NCI-H1694 (cell line): ENCODE results near the gene ABCG5.

Experiments
- DNase-seq: peaks from one replicate; lab custom pipeline; 2025; lab: John Stamatoyannopoulos, UW

The ABCG5 gene

DNA sequence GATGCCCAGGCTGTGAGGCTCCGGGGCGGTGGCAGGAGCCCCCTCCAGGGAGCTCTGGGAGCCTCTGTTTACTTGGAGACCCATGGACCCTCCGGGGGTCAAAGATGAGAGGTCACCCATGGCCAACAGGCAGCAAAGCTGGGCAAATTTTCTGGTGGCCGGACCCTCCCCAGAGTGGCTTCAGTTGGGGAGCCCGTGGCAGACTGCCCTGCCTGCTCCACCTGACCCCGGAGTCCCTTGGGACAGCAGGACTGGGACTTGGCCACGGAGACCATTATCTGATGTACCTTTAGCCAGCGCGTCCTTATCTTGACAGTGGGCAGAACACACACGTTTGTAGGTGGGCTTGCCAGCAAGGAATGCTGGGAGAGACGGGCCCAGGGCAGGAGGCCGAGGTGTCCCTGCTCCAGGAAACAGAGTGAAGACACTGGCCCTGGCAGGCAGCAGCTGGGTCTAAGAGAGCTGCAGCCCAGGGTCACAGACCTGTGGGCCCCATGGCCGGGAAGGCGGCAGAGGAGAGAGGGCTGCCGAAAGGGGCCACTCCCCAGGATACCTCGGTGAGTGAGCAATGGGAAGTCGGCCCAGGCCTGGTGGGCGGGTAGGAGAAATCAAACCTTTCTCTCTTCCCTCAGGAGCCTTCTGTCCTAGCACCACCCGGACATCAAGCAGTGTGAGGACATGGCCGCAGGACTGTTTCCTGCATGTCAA, at the start of gene ABCG5, which contains the start of gene ABCG8:
ABCG5 (minus strand) TSS at position 280 of the 708 bp plus-strand sequence; CDS start at position 120, 160 bp downstream.
ABCG8 (plus strand) TSS at position 412 of the 708 bp plus-strand sequence; CDS start at position 495, 83 bp downstream.
- DNase-seq = no peak

DNA sequence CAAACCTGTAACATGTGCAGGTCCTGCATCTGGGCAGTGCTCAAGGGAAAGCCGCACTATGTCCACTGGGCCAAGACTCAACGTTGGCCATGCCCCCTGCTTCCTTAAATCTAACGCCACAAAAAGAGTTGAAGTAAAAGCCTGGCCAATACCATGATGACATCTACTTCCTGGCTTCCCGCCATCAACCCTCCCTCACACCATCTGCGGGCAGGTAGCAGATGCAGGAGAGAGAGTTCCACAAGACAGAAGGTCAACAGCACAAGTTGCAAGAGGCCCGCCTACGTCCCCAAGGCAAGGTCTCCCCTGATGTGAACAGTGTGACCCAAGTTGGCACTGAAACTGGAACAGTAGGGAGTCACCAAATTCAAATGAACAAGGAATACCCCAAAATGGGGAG, 48.5 kb upstream of the ABCG5 start:
- no peak for DNase-seq

DNA sequence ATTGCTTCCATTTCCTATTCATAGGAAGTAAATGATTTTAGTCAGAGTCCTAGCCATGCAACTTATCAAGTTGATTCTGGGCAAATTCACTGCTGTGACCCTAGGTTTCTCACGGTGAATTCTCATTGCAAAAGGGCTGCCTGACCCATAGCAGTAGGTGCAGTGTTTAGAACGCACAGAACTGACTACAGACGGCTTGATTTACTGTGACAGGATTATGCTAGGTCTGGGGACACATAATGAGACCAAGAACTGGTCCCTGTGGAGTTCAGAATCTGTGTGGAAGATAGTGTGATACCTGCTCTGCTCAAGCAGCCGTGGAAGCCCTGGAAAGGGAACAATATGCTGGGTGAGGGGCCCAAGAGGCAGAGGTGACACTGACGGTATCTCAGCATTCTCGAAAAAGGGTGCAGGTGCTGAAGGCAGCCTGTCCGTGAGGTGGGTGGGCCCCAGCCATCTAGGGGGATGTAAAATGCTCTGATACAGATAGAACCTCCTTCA, 46.5 kb upstream of the ABCG5 start:
- no peak for DNase-seq

DNA sequence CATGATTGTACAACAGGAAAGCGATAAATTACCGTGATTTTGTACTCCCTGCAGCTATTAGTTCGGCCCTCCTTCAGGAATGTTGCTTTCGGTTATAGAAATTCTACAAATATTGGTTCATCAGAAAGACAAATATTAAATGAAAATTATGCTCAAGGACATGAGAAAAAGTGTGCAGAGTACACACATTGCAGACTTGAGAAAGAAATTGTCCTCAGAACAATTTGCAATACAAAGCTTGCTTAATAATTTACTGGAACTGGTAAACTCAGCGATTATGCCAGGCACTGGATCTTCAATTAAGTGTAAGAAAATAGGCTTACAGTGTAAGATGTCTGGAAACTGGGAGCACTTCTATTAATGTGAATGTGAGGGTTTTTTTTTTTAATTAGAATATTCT, 46.0 kb upstream of the ABCG5 start:
- DNase-seq = no peak

DNA sequence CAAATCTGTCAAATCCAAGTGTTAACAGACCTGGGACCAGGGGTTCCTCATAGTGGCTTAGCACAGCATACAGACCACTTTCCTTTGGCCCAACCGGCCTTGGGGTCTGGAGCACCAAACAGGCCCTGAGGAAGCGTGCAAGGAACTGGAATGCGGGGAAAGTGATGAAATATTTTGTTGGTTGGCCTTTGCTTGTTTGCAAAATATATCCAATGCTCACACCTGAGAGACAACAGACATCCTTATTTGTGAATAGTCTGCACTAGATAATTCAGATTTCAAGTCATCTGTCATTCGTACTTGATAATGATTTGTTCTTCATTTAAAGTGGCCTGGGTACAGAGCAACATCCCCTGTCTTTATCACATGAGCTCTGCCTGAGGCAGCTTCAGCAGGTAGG, 43.7 kb upstream of the ABCG5 start:
- no peak for DNase-seq

DNA sequence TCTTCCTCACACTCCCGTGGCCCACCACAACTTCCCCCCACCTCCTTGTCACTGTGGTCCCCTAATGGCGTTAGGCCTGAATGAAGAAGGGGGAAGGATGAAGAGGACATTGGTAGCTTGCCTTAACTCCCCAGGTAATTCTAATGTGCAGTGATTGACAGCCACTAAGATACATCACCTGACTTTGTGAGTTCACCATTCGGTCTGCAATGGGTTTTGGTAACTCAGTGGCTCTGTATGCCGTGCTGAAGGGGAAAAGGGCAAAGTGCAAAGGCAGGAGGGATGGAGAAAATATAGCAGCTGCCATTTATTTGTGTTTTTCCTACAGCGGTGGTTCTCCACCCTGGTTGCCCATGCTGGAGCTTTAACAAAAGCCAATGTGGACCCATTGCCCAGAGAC, 42.3 kb upstream of the ABCG5 start:
- no peak for DNase-seq

DNA sequence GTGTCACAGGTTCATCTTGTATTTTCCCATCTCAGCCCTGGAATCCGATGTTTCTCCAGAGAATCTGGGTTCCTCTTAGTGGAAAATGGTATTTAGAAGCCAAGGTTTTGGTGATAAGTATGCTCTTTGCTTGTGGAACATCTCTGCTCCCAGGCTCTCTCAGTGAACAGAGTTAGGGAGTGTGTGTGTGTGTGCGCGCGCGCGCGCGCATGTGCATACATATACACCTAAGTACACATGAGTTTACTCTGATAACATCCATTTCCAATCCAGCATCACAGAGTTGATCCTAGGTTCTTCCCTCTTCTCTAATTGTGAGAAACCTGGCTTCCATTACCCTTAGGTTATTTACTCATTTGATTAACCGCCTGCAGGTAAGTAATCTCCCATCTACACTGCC, 41.8 kb upstream of the ABCG5 start:
- DNase-seq = no peak

DNA sequence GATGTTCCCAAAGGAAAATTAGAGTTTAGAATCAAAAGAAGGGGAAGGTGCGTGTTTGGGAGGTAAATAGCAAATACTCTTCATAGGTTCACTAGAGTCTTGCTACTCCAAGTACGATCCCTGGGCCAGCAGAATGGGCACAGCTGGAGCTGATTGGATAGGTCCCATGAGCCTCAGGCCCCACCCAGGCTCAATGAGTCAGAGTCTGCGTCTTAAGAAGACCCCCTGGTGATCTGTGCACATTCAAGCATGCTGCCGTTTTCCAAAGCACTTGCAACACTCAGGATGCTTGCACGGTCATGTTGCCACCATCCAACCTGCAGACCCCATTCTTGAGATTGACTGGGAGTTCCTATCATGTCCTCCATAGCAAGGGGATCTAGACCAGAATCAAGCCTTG, 40.6 kb upstream of the ABCG5 start:
- no peak for DNase-seq

DNA sequence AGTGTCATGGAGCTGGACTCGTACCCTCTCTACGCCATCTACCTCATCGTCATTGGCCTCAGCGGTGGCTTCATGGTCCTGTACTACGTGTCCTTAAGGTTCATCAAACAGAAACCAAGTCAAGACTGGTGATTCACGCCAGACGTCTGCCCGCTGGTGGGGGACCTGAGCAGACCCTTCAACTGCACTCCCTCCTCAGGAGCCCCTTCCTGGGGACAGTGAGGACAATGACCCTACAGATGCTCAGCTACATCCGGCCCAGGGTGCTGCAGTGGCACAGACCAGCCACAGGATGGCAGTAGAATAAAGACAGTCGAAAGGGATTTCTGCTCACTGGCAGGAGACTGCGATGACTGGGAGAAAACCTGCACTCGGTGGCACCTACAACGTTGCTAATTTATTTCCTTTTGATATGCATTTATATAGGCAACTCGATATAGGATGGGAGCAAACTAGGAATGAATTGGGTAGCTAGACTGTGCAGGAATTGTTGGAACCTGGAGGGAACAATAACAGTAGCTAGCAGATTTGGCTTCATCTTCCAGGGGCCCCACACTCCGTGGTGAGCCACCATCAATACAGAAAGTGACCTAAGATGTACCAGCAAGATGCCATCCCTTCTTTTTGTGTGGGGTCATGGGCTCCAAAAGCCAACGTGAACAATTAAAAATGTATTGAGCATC, 39.3 kb upstream of the ABCG5 start:
- peak; percentile 68 for DNase-seq

DNA sequence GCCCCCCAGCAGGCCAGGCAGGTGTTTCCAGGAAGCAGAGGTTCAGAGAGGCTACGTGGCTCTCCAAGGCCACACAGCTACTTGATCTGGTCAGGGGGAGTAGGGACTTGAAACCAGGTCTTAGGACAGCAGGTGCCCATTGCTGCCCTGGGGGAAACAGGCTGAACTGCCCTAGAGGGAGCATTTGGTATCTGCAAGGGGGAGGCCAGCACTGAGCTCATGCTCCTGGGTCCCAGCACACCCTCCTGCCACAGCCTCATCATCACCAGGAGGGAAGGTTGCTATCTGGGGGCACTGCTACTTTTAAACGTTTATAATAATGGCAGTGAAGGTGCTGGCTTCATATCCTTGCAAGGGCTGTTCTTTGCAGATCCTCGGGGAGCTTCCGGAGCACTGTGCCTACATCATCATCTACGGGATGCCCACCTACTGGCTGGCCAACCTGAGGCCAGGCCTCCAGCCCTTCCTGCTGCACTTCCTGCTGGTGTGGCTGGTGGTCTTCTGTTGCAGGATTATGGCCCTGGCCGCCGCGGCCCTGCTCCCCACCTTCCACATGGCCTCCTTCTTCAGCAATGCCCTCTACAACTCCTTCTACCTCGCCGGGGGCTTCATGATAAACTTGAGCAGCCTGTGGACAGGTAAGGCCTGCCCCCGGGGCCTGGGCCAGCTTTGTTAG, 36.3 kb upstream of the ABCG5 start:
- no peak for DNase-seq

DNA sequence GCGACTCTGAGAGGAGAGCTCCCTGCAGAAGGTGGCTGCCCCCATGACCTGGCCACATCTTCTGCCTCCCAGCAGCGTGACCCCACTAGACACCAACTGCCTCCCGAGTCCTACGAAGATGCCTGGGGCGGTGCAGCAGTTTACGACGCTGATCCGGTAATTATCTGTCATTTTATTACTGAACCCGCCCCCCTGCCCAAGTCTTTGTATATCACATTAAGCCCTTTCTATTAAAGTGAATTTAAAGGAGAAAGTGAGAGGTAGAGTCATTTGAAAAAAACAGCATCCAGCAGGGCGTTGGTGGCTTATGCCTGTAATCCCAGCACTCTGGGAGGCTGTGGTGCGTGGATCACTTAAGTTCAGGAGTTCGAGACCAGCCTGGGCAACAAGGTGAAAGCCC, 33.5 kb upstream of the ABCG5 start:
- DNase-seq = no peak

DNA sequence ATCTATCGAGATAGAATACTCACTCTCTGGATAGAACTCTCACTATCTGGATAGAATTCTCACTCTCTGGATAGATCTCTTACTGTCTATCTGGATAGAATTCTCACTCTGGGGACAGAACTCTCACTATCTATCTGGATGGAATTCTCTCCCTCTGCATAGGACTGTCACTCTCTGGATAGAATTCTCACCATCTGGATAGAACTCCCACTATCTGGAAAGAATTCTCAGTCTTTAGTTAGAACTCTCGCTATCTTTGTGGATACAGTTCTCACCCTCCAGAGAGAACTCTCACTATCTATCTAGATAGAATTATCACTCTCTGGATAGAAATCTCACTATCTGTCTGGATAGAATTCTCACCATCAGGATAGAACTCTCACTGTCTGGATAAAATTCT, 16.7 kb upstream of the ABCG5 start:
- DNase-seq = no peak

DNA sequence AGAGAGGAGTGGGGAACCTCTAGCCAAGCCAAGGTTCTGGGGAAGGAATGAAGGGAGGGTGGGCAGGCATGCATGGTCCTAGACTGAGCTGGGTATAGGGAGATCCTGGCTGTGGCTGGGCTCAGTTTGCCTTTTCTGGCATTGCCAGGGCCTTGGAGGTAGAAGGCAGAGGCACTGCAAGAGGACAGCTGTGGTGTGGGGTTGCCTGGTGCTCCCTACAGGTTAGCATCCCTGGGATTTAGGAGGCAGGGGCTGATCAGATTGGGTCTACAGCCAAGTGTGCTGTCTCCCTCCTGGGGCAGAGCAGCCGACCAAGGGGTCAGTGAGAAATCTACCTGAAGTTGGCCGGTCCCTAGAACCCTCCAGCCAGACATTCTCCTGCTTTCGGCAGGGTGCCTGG, 16.0 kb upstream of the ABCG5 start:
- DNase-seq = no peak

DNA sequence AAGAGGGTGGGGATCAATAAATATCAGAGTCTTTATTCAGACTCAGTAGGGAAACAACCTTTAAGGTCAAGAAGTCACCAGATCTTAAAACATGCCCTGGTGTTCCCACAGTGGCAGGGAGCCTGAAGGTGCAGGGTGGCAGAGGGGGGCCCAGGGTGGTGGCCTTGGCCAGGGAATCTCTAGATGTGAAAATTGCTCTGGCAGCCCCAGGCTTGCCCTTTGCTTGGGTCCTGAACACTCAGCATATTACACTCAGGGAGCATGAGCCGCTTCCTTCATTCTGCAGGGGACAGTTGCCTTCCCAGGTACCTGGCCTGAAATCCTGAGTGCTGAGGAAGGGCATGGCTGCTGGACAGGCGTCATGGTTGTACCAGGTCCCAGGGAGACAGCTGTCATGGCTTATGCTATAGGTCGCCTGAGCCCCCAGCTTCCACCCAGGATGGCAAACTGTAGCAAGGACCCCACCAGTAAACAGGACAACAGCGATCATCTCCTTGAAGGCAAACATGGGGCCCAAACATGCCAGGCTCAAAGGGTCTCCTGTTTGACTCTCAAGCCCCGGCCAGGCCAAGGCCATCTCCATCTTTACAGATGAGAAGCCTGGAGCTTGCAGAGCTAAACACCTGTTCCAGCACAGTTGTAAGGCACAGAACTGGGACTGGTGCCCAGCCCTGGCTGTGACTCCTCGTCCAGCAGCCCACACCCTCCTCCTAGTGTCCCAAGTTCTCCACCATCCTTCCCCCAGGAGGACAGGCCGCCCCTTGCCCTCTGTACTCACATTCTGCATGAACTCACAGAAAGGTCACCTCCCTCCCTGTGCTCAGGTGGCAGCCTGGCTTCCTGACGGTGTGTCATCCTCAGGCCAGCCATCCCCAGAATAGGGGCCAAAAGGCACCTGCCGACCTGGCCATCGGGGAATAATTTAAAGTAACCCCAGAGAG, 14.8 kb upstream of the ABCG5 start:
- DNase-seq = no peak

DNA sequence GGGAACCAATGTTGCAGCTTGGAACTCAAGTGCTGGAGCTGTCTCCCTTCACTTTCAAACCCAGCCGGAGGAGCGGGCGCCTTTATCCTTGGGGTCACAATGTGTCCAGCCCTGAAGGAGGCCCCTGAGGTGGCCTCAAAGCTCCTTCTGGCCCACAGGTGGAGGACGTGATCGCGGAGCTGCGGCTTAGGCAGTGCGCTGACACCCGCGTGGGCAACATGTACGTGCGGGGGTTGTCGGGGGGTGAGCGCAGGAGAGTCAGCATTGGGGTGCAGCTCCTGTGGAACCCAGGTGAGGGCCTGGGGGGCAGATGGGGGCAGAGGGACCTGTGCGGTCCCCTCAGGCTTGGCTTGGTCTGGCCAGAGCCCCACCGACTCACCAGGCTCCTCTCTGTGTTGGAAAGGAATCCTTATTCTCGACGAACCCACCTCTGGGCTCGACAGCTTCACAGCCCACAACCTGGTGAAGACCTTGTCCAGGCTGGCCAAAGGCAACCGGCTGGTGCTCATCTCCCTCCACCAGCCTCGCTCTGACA, 13.6 kb upstream of the ABCG5 start:
- DNase-seq = no peak

DNA sequence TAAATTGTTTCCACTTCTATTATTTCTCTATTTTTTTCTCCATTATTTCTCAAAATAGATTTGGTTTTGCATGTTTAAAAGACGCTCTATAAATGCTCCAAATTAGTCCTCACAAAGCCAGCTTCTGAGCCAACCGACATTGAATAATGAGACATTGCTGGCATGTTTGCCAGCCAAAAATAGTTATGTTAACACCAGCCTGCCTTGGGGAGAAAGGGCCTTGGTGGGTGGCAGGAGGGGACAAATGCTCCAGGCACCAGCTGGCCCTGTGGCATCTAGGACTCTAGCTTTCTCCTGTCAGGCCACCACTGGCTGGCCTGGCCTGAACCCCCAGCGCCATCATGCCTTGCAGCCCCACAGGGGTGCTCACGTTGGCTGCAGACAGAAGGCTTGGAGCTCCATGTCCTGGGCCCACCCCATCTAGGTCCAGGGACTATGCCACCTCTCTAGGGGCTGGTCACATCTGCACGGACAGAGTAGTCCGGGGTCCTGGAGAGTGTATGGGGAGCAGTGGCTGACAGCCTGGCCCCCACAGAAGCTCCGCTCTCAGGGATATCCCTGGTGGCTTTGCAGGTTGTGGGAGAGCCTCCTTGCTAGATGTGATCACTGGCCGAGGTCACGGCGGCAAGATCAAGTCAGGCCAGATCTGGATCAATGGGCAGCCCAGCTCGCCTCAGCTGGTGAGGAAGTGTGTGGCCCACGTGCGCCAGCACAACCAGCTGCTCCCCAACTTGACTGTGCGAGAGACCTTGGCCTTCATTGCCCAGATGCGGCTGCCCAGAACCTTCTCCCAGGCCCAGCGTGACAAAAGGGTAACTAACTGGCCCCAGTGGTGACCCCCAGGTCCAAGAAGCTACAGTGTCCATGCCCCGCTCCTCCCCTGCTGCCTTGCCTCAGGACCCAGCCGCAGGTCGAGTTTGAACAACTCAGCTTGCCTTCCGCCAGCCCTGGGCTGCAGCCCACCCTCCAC, 12.7 kb upstream of the ABCG5 start:
- no peak for DNase-seq

DNA sequence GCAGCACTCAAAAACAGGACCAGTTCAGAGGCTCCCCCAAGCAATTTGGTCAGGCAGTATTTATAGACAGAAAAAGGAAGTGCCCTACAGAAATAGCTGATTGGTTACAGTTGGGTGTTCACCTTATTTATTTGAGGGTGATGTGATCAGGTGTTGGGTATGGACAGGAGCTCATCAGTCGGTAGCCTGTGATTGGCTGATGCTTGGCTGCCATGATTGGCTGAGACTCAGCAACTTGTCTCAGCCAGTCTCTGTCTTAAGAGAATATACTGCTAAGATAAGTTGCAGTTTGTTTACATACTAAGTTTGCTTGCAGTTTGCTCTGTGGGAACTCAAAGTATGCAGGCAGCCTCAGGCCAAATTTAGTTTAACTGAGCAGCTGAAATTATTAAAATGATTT, 9.6 kb upstream of the ABCG5 start:
- DNase-seq = no peak

DNA sequence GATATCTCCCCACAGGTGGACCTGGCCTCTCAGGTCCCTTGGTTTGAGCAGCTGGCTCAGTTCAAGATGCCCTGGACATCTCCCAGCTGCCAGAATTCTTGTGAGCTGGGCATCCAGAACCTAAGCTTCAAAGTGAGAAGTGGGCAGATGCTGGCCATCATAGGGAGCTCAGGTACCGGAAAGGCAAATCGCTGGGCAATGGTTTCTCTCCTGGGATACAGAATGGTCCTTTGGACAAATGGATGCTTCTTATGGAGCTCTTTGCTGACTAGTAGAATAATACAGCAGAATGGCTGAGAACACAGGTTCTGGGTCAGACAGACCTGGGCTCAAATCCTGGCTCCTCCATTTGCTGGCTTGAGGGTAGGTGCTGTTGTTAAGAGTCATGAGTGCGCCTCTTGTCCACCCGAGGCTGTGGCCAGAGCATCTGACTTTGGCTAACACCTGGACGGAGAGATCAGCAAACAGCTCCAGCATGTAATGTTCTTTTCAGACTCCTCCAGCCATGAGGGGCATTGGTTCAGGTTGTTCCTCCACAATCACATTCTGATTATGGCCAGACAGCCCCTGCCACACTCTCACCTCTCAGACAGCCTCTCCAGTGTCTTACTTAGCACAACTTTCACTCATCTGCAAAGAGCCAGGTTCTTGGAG, 7.6 kb upstream of the ABCG5 start:
- no peak for DNase-seq

DNA sequence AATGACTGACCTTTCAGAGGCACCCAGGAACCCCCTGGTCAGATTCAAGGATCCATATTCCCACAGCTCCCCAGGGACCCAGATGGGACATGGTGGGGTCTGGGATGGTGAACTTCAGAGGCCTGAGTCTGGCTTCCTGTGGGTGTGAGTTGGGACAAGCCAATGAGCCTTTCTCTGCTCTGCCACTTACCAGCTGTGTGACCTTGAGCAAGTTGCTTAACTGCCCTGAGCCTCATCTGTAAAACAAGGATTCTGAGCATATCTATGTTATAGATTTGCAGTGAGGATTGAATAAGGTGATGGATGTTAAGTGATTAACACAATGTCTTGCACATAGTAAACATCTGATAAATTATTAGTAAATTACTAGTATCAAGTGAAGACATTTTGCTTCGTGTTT, 6.5 kb upstream of the ABCG5 start:
- no peak for DNase-seq

DNA sequence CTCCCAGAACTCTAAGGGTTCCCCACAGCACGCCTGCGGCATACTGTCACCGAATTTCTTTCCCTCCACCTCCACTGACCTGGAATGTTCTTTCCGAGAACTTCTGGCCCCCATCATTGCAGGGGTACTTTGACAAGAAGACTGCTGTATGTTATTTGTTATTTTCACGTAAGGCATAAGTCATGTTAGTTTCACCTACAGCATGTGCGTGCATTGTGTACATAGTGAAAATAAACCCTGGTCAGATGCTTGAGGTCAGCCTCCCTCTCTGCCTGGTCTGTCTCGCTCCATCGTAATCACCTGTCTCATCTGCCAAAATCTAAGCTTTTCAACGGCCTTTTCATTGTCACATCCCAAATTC, 4.2 kb upstream of the ABCG5 start:
- no peak for DNase-seq
